Activated CD4-positive, alpha-beta T cell treated with anti-CD3 and anti-CD28 coated beads, Interleukin-2, amount 50 U/mL, for 4 hours (primary cell): ENCODE results near the gene FCRL2.
"Not testable (repeated sequence)": the region's sequence is repeated elsewhere in the genome, so short reads cannot be mapped to it uniquely, and the experiment has no call there.

Source experiments
- DNase-seq, 2 experiments: peaks; one replicate each; pipeline ENCODE4 v3.0.0-alpha.2; 2020

Gene FCRL2

GRCh38 chr1:157751283-157751682, 25.6 kb downstream of the FCRL2 start:
- no peak for DNase-seq

- no peak for DNase-seq
Observed at GRCh38 chr1:157748262-157748817, 28.6 kb downstream of the FCRL2 start.

DNA sequence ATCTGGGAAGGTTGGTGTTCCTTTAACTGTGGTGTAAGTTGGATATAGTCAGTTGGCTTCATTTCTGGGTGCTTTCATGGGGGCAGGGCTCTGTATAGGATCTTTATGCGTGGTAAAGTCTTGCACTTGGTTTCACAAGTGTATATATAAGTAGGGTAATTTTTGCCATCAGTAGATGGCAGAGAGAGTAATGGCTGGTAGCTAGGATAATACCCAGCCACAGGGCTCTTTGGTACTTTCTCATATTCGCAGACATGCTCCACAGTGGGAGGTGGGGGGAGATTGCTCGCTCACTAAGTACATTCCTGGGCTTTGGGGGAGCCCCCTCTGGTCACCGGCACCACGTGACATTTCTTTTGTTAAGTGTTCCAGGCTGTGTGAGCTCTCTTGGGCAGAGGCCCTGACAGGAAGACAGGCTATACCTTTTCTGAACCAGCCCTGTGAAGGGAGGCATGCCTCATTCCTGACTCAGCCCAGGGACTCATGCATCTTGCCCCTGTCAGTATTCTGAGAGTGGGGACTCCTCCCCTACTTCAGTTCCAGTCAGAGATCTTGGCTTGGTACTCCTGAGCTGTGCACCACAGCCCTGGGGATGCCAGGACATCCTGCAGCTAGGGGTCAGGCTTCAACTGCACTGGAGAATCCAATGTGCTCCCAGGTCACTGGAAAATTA, 37.6 kb downstream of the FCRL2 start:
- no peak for DNase-seq

DNA sequence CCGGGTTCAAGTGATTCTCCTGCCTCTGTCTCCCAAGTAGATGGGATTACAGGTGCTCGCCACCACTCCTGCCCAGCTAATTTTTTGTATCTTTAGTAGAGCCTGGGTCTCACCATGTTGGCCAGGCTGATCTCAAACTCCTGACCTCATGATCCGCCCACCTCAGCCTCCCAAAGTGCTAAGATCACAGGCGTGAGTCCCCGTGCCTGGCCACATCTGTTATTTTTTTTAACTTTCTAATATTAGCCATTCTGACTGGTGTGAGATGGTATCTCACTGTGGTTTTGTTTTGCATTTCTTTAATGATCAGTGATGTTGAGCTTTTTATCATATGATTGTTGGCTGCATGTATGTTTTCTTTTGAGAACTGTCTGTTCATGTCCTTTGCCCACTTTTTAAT, 40.9 kb downstream of the FCRL2 start:
- DNase-seq = not testable (repeated sequence)

DNA sequence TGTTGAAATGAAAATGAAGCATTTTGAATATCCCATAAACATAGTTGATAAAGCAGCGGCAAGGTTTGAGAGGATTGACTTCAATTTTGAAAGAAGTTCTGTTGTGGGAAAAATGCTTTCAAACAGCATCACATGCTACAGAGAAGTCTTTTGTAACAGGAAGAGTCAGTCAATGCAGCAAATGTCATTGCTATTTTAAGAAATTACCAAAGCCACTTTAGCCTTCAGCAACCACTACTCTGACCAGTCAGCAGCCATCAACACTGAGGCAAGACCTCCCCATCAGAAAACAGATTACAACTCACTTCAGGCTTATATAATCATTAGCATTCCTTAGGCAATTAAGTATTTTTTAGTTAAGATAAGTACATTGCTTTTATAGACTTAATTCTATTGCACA, 42.6 kb downstream of the FCRL2 start:
- DNase-seq = no peak

- DNase-seq = no peak
Observed at GRCh38 chr1:157732755-157733154, 44.2 kb downstream of the FCRL2 start.

GRCh38 chr1:157725221-157725577, 51.7 kb downstream of the FCRL2 start:
- no peak for DNase-seq

DNA sequence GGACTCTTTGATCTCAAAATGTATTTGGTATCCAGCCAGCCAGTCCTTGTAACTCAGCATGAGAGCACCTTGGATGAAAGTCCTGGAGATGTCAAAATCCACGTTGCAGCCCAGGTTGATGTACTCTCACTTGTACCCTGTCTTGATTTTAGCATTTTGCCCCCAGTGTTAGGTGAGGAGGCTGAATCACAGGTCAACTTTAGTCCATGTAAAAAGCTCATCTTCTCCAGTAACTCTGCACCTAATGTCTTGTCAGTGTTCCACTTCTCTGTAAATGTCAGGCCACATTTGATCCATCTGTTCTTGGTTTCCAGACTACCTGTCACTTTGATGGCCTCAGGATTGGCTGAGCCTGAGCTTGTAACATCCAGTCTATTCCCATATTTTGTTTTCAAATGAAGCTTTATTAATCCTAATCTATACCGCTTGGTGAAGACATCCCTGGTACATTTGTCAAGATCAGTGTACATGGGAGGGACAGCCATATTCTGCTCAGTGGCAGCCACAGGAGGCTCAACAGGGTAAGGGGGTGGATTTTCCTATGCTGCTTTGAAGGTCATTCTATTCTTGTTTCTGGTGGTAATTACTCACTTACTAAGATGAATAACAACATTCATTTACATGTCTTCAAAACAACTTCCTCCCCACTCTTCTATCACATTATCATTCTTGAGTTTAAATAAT, 52.3 kb downstream of the FCRL2 start:
- no peak for DNase-seq

- no peak for DNase-seq
Observed at GRCh38 chr1:157723157-157723556, 53.8 kb downstream of the FCRL2 start.

DNA sequence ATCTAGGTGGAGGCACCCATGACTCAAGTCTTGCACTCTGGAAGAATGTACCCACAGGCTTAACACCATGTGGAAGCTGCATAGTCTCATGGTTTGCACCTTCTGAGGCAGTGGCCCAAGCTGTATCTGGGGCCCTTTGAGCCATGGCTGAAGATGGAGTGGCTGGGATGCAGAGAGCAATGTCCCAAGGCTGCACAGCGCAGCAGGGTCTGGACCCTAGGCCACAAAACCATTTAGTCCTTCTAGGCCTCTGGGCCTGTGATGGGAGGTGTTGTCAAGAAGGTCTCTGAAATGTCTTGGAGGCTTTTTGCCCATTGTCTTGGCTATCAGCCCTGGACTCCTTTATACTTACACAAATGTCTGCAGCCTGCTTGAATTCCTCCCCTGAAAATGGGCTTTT, 54.9 kb downstream of the FCRL2 start:
- DNase-seq = no peak

GRCh38 chr1:157715736-157716135, 61.2 kb downstream of the FCRL2 start:
- DNase-seq = no peak

GRCh38 chr1:157711802-157712201, 65.1 kb downstream of the FCRL2 start:
- DNase-seq = no peak

- DNase-seq = no peak
Observed at GRCh38 chr1:157704878-157705277, 72.1 kb downstream of the FCRL2 start.

GRCh38 chr1:157703981-157704380, 73.0 kb downstream of the FCRL2 start:
- DNase-seq = no peak

GRCh38 chr1:157702308-157702825, 74.6 kb downstream of the FCRL2 start:
- DNase-seq = no peak

DNA sequence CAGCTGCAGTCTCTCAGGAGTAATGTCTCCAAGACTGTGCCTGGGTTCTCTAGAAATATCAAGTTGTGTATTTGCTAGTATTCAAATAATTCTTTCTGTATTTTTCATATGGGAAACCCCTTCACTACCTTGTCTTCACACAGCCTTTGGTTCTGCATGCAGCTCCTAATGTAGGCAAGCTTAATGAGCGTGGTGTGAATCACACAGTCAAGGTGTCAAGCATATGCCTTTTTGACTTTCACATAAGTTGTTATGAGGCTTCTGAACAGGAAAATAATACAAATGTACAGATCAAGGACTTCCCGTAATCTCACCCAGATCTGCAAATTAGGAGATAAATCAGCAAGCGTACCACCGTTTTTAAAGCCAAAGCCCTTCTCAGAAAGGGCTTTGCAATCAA, 76.2 kb downstream of the FCRL2 start, which contains the start of gene FCRL3:
FCRL3 (minus strand) TSS at position 38 of the 400 bp plus-strand sequence. CDS start 280 bp downstream, outside the sequence.
- DNase-seq = no peak

- DNase-seq = no peak
Observed at GRCh38 chr1:157700305-157700704, 76.6 kb downstream of the FCRL2 start.

DNA sequence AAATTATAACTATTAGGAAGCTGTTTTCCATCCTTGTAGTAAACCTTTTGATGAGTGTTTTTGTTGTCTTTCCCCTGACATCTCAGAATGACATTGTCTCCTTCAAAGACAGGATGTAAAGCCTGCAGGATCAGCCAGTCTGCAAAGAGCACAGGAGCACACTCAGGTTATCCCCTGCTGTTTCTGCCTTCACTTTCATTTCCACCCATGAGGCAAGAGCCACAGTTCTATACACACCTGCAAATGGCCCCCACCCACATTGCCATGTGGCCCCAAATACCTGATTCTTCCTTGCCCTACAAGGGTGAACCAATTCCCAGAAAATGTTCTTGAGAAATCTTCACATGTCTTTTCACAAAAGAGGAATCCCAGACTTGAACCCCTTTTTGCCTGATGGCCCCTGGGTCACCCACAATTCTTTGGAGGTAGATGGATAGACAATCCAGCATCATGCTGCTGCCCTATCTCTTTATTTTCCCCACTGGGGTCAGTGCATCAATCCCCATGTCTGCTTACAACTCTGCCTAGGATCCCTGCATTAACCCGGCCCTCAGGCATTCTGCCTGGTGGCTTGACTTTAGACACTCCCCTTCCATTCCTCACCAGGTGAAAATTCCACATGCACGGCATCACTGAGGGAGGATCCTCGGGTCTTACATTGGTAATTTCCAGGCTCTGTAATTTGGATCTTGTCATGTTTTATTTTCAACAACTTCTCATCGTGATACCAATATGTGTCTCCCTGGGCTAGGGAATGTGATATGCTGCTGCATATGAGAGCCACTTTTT, 79.0 kb downstream of the FCRL2 start:
- no peak for DNase-seq

DNA sequence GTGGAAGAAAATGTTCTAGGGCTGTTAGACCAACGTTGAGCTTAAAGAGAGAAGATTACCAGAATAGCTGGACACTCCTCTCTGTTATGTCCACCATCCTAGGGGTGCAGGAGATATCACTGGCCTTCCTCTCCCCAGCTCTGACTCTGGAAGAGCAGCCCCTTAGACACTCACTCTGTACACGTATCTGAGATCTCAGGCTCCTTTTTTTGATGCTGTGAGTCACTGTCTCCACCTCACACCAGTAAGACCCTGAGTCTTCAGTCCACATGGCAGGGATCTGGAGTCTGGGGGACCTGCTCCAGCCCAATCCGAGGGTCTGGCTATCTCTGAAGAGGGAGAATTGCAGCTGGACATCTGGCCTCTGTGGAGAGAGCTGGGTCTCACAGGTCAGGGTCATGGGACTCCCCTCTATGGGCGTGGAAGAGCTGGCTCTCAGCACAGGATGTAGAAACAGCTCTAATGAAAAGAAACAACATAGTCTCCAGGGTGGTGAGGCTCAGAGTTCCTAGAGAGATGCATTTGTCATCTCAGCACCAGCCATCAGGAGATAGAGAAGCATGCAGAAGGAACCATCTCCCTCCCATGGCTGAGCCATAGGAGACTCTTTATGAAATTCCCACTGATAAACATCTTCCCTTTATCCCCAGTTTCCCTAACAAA, 79.8 kb downstream of the FCRL2 start:
- DNase-seq = no peak
